K562 (cell line): Measurements from ENCODE around the gene CCNO. TPM values are rescaled to one million over a fixed set of nuclear protein-coding genes. Genes with fewer than 3 reads are reported as not detected.
A peak's percentile ranks its signal among the peaks of the same experiment; 100 is the strongest.

Experiments used
- ATF7 ChIP-seq: fragments of 450-650 bp; IDR thresholded peaks from 2 replicates; pipeline ENCODE4 v1.7.1; 2014; ENCODE audit warnings: mild to moderate bottlenecking, moderate library complexity
- BHLHE40 ChIP-seq: IDR thresholded peaks from 2 replicates; pipeline ENCODE4 v1.6.1; 2011; ENCODE audit warnings: low read length, improper control_type of control experiment
- ERF ChIP-seq: fragments of 450-650 bp; formaldehyde crosslinking; IDR thresholded peaks from 2 replicates; pipeline ENCODE4 v1.4.0; 2020; ENCODE audit warnings: mild to moderate bottlenecking, mixed read lengths
- ESRRA ChIP-seq: fragments of 450-650 bp; IDR thresholded peaks from 2 replicates; pipeline ENCODE4 v1.6.1; 2014; ENCODE audit warnings: low read depth, mild to moderate bottlenecking, moderate library complexity, borderline replicate concordance
- FOXP1 ChIP-seq: sonication (generic); formaldehyde crosslinking; IDR thresholded peaks from 2 replicates; pipeline ENCODE4 v1.8.0; 2022; ENCODE audit warnings: mild to moderate bottlenecking, missing genetic modification reagents
- HDAC6 ChIP-seq: IDR thresholded peaks from 2 replicates; pipeline ENCODE4 v1.6.1; 2012; ENCODE audit warnings: low read depth, mild to moderate bottlenecking, control low read depth, inconsistent platforms, low read length, moderate library complexity
- HLTF ChIP-seq: fragments of 450-650 bp; IDR thresholded peaks from 2 replicates; pipeline ENCODE4 v1.6.1; 2016
- JUN ChIP-seq, 2 experiments: sonication (generic) in 1 of 2; formaldehyde crosslinking in 1 of 2; IDR thresholded peaks; 2 replicates each; pipeline versions ENCODE4 v1.6.1 to v1.8.0; 2012 to 2022; ENCODE audit warnings: borderline replicate concordance in 2 of 2, mild to moderate bottlenecking in 2 of 2, improper control_type of control experiment in 1 of 2, low read depth in 1 of 2, low read length in 1 of 2, missing genetic modification reagents in 1 of 2
- LEF1 ChIP-seq: fragments of 450-650 bp; IDR thresholded peaks from 2 replicates; pipeline ENCODE4 v1.6.1; 2016; ENCODE audit warnings: mild to moderate bottlenecking
- NR2C2 ChIP-seq, 2 experiments: fragments of 200-800 bp in 1 of 2; sonication (Bioruptor generic) in 1 of 2; sonication (generic) in 1 of 2; formaldehyde crosslinking in 1 of 2; IDR thresholded peaks; 2 replicates each; pipeline versions ENCODE4 v1.6.1 to v1.8.0; 2016 to 2022; ENCODE audit warnings: mild to moderate bottlenecking in 1 of 2, missing compliant biosample characterization in 1 of 2, missing genetic modification characterization in 1 of 2, missing genetic modification reagents in 1 of 2
- POLR3G ChIP-seq: IDR thresholded peaks from 2 replicates; pipeline ENCODE4 v1.6.1; 2011; ENCODE audit not compliant: insufficient read length, insufficient replicate concordance; ENCODE audit errors: extremely low read depth
- RFX7 ChIP-seq: fragments of 250-450 bp; sonication (Bioruptor Pico); IDR thresholded peaks from 2 replicates; pipeline ENCODE4 v1.5.1; 2021; ENCODE audit warnings: mild to moderate bottlenecking
- SUPT5H ChIP-seq: fragments of 450-650 bp; IDR thresholded peaks from 2 replicates; pipeline ENCODE4 v1.6.1; 2016
- TBP ChIP-seq: optimal IDR thresholded peaks from 2 replicates; pipeline ENCODE3; 2011; ENCODE audit warnings: low read depth, low read length, improper control_type of control experiment
- ZNF778 ChIP-seq: fragments of 450-650 bp; formaldehyde crosslinking; IDR thresholded peaks from 2 replicates; pipeline ENCODE4 v1.4.0; 2020; ENCODE audit warnings: mild to moderate bottlenecking, moderate library complexity
- polyA plus RNA-seq, 8 experiments: library from polyadenylated mRNA; depleted of rRNA in 4 of 8; stranded (reverse) in 5 of 8; unstranded in 3 of 8; fragments of >200 nt; fragmentation: Nextera tagmentation in 2 of 8; fragmentation: Illumina TruSeq in 1 of 8; extraction: Ambion mirVana in 2 of 8; extraction: Trizol in 1 of 8; gene quantifications; 2 replicates each; pipeline versions ENCODE4 v1.2.1 to v1.2.3, GENCODE V29; 2011 to 2014; ENCODE audit warnings: inconsistent platforms in 1 of 8, missing spikeins in 1 of 8
- total RNA-seq, 7 experiments: library from RNA; depleted of rRNA in 6 of 7; stranded (reverse); fragments of >200 nt in 6 of 7; fragmentation: Illumina TruSeq in 2 of 7; extraction: Trizol in 2 of 7; gene quantifications; 2 replicates each; pipeline versions ENCODE4 v1.2.1 to v1.2.3, GENCODE V29; 2011 to 2021; ENCODE audit warnings: low replicate concordance in 1 of 7
- TF ChIP-seq, protein P1 (sequence below), 2 experiments: fragments of 450-650 bp in 1 of 2; sonication (generic) in 1 of 2; formaldehyde crosslinking in 1 of 2; IDR thresholded peaks; 2 replicates each; pipeline versions ENCODE4 v1.7.1 to v1.9.0; 2016 to 2022; ENCODE audit warnings: inconsistent platforms in 1 of 2, mild to moderate bottlenecking in 1 of 2, missing genetic modification reagents in 1 of 2
- TF ChIP-seq, protein P2 (sequence below): sonication (generic); formaldehyde crosslinking; IDR thresholded peaks from 2 replicates; pipeline ENCODE4 v1.8.0; 2023; ENCODE audit warnings: mild to moderate bottlenecking, missing genetic modification reagents

Gene CCNO
- total and polyA plus RNA-seq, 9 of the 15 experiments (the other 6 are each of a cell fraction or from before 2014, with no cell fraction given) = 0.08 to 3.1 (median 0.29) TPM

DNA sequence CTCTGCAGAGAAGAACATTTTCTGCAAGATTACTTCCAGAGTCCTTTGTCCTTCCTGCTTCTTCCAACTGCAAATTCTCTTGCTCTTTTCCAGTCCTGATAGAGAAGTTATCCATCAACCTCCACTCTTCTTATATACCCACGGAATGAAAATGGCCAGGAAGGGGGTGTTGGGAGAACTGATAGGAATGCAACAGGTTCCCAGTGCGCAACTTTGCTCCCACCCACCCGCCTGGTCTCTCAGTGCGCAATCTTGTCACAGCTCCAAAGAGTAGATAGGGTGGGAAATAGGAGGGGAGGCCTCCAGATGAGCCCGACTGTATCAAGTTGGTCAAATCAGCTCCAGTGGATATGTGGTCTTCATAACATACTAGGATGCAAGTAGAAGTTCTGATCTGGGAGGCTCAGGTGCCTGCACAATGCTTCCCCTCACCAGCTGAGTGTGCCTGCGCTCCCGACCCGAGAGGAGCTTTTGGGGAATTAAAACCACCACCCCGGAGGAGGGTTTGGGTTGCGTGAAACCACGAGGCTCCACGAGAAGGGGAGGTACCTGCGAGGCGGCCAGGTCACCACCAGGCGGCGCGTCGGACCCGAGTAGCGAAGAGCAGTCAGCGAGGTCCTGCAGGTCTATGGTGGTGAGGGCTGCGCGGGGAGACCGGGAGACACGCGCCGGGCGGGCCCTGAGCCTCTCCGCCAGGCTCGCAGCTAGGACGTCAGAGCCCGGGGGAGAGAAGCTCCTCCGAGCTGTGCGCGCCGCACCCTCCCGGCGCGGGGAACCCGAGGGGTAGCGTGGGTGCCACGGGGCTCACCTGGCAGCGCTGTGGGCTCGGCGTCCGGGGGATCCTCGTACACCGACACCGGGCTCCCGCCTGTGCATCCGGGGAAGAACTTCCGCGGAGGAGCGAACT, 7.1 kb downstream of the CCNO start (continued):
- peak; percentile 42 for TF ChIP-seq TBP
- peak; percentile 19; the same call in 1 of the 2 replicates for TF ChIP-seq JUN (IDR thresholded peaks at IDR 0.05; ENCODE audit: borderline replicate concordance, low read depth, low read length)
- no peak for TF ChIP-seq JUN (CRISPR knock-in tag; IDR thresholded peaks at IDR 0.05; ENCODE audit: borderline replicate concordance)
- 0 out of 2 replicates have a peak, but pooled peaks have one; percentile 38 for TF ChIP-seq ERF (CRISPR knock-in tag)
- TF ChIP-seq BHLHE40 = no peak
- TF ChIP-seq HLTF = no peak
- TF ChIP-seq LEF1 = no peak
- TF ChIP-seq, protein P1, sequence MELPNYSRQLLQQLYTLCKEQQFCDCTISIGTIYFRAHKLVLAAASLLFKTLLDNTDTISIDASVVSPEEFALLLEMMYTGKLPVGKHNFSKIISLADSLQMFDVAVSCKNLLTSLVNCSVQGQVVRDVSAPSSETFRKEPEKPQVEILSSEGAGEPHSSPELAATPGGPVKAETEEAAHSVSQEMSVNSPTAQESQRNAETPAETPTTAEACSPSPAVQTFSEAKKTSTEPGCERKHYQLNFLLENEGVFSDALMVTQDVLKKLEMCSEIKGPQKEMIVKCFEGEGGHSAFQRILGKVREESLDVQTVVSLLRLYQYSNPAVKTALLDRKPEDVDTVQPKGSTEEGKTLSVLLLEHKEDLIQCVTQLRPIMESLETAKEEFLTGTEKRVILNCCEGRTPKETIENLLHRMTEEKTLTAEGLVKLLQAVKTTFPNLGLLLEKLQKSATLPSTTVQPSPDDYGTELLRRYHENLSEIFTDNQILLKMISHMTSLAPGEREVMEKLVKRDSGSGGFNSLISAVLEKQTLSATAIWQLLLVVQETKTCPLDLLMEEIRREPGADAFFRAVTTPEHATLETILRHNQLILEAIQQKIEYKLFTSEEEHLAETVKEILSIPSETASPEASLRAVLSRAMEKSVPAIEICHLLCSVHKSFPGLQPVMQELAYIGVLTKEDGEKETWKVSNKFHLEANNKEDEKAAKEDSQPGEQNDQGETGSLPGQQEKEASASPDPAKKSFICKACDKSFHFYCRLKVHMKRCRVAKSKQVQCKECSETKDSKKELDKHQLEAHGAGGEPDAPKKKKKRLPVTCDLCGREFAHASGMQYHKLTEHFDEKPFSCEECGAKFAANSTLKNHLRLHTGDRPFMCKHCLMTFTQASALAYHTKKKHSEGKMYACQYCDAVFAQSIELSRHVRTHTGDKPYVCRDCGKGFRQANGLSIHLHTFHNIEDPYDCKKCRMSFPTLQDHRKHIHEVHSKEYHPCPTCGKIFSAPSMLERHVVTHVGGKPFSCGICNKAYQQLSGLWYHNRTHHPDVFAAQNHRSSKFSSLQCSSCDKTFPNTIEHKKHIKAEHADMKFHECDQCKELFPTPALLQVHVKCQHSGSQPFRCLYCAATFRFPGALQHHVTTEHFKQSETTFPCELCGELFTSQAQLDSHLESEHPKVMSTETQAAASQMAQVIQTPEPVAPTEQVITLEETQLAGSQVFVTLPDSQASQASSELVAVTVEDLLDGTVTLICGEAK (IDR thresholded peaks at IDR 0.05) = peak; percentile 12; the same call in 1 of the 2 replicates
- TF ChIP-seq, protein P1 (CRISPR knock-in tag; IDR thresholded peaks at IDR 0.05) = no peak
- TF ChIP-seq ESRRA = peak; percentile 24; the same call in 1 of the 2 replicates
- TF ChIP-seq ZNF778 (CRISPR knock-in tag) = no peak
- TF ChIP-seq FOXP1 (CRISPR knock-in tag) = no peak; the same call in 1 of the 2 replicates
- TF ChIP-seq, protein P2, sequence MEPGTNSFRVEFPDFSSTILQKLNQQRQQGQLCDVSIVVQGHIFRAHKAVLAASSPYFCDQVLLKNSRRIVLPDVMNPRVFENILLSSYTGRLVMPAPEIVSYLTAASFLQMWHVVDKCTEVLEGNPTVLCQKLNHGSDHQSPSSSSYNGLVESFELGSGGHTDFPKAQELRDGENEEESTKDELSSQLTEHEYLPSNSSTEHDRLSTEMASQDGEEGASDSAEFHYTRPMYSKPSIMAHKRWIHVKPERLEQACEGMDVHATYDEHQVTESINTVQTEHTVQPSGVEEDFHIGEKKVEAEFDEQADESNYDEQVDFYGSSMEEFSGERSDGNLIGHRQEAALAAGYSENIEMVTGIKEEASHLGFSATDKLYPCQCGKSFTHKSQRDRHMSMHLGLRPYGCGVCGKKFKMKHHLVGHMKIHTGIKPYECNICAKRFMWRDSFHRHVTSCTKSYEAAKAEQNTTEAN (CRISPR knock-in tag) = no peak
- TF ChIP-seq NR2C2 (CRISPR knock-in tag; IDR thresholded peaks at IDR 0.05) = peak; percentile 85
- peak; percentile 58; the same call in 1 of the 2 replicates for TF ChIP-seq NR2C2 (tag; IDR thresholded peaks at IDR 0.05)
- no peak for TF ChIP-seq HDAC6
- peak; percentile 34; the same call in 1 of the 2 replicates for TF ChIP-seq ATF7
- TF ChIP-seq SUPT5H = 0 out of 2 replicates have a peak, but pooled peaks have one; percentile 31
- no peak for TF ChIP-seq RFX7
- no peak for TF ChIP-seq POLR3G
